IPS-NIHi7 (cell line): Measurements from ENCODE around the gene HSH2D.

Experiments
- DNase-seq: peaks from one replicate; pipeline ENCODE4 v3.0.0; 2012; ENCODE audit warnings: mixed read lengths; ENCODE audit errors: extremely low spot score

Gene HSH2D

DNA sequence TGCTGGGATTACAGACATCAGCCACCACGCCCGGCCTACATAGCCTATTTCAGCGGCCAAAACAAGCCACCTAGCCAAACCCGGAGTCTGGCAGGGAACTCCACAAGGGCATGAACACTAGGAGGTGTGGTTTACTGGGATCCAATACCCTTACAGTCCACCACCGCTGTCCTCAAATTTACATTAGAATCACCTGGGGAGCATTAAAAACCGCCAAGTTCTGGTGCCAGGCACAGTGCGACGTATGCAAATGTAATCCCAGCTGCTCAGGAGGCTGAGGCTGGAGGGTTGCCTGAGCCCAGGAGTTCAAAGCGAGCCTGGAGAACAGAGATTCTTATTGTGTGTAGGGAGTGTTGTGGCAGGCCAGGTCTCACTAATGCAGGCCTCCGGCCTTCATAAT lies 50.0 kb downstream of the HSH2D start:
- peak; percentile 20 for DNase-seq

DNA sequence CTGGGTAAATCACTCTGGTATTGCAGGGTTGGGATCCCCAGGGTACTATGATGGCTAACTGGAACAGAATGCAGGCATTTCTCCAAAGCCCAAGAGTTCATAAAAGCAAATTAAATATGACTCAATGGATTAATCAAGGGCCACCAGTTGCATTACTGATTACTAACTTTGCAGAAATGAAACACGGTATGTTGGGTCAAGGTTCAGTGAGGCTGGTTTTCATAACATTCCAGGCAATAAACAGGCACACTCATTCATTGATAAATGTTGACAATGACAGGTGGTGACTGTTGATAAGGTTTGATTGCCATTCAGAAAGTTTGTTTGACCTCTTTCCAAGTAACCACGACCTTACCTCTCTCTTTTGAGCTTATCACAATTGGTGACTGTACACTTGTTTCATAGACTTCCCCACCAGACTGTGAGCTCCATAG lies 53.7 kb downstream of the HSH2D start:
- no peak for DNase-seq

GRCh38 chr19:16197622-16198369 lies 54.3 kb downstream of the HSH2D start, which contains the start of gene AP1M1:
TSS of gene AP1M1 (plus strand) at chr19:16197911. CDS start at chr19:16198027, 116 bp downstream.
- peak; percentile 99 for DNase-seq

DNA sequence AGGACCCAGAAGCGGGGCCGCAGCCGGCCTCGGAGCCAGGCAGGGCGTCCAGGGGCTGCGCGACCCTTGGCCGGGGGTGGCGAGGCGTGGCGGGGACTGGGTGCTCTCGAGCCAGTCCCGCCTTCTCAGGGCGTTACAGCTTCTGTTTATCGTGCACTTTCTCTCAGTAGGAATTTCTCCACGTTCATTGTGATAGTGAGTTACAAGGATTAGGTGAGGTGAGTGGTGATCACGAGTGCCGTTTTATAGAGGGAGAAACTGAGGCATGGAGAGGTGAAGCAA lies 54.8 kb downstream of the HSH2D start:
- no peak for DNase-seq

DNA sequence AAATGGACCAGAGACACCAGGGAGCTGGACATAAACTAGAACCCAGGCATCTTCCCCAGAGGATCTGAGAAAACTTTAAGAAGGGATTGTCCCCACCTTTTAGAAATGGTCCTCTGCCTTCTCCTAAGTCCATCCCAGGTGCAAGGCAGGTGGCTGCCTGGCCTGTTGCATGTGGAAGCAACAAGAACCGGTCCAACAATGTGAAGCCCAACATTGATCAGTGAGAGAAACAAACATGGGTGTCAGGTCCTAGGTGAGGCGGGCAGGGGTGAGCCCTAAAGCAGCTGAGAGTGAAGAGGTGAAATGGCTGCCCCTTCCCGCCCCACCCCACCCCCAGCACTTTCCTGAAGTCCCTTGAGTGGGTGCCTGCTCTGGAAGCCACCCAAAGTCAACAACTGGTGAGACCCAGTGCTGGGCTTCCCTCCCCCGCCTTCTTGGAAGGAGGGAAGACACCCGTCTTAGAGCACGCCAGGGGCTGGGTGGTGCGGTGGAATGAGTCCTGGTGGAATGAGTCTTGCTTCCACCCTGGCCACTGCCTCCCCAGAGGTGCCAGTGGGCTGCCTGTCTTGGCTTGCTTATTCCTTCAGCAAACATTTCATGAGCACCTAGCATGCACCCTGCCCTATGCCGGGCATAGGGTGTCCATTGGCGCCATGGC lies 55.9 kb downstream of the HSH2D start:
- DNase-seq, result no peak

- DNase-seq, result no peak
These were observed 56.8 kb downstream of the HSH2D start for GRCh38 chr19:16200038-16201010.

DNA sequence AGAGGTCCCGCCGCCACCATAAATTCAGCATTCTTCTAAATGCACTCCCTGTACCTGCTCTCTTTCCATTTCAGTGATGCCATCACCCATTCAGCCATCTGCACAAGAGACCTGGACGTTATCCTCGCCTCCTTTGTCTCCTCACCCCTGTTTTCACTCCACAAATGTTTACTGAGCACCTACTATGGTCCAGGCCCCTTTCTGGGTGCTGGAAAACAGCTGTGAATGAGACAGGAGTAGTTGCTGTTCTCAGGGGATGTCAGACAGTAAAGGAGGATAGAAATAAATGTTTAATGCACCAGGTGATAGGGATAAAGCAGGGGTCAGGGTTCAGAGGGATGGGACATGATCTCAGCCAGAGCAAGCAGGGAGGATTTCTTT lies 57.5 kb downstream of the HSH2D start:
- no peak for DNase-seq

- DNase-seq, result peak; percentile 4
These were observed 59.1 kb downstream of the HSH2D start for GRCh38 chr19:16202320-16203255.

DNA sequence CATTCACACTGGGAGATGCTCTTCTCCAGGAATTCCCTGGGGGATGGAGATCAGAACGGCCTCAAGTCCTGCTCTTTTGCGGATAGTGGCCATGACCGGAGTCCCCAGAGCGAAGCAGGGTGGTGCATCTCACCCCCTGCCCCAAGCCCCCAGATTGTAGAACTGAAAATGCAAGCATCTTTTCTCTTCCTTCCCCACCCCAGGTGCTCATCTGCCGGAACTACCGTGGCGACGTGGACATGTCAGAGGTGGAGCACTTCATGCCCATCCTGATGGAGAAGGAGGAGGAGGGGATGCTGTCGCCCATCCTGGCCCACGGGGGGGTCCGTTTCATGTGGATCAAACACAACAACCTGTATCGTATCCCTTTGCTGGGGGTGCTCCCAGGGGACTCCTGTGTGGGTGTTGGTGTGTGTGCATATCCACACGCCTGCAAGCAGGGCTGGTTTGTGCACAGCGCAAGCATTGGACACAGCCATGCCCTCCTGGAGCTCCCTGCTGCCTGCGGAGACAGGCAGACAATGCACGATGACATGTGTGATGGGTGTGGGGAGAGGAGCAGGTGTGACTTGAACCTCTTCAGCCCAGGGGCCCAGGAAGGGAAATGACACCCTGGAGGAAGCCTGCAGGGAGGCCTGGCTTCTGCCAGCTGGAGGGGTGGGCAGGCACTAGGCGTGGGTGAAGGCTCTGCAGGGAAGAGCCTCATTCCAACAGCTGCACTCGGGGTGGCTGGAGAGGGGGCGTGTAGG lies 59.9 kb downstream of the HSH2D start:
- DNase-seq, result no peak

- no peak for DNase-seq
These were observed 60.5 kb downstream of the HSH2D start for GRCh38 chr19:16204005-16204294.

GRCh38 chr19:16205205-16206045 lies 61.9 kb downstream of the HSH2D start:
- no peak for DNase-seq

GRCh38 chr19:16206046-16206605 lies 62.6 kb downstream of the HSH2D start:
- DNase-seq, result no peak

- DNase-seq, result no peak
These were observed 63.2 kb downstream of the HSH2D start for GRCh38 chr19:16206637-16207036.

DNA sequence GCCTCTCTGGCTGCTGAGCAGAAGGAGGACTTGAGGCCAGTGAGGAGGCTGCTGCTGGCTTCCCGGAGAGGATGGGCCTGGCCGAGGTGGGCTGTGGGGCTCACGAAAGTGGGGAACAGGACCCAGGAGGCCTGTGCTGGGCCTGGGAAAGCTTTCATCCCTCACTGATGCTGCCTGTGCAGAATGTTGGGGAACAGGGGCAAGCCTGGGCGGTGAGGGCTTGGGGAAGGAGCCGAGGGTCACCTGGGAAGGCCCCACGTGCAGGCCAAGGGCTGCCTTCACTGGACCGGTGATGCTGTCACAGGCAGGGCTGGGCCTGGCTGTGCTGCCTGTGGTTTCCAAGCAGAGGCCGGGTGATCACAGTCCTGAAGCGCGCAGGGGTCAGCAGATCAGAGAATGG lies 63.6 kb downstream of the HSH2D start:
- no peak for DNase-seq

GRCh38 chr19:16207490-16208025 lies 64.1 kb downstream of the HSH2D start:
- no peak for DNase-seq
